ENCODE results near the gene NF1. TPM values are rescaled to one million over a fixed set of nuclear protein-coding genes. Genes with fewer than 3 reads are reported as not detected.
A peak's percentile ranks its signal among the peaks of the same experiment; 100 is the strongest.
"Not testable (repeated sequence)": the region's sequence is repeated elsewhere in the genome, so short reads cannot be mapped to it uniquely, and the experiment has no call there.

Gene NF1
- polyA plus RNA-seq, 2 of the 4 experiments (the other 2 are of a cell fraction): 15.9 to 73.2 TPM

DNA sequence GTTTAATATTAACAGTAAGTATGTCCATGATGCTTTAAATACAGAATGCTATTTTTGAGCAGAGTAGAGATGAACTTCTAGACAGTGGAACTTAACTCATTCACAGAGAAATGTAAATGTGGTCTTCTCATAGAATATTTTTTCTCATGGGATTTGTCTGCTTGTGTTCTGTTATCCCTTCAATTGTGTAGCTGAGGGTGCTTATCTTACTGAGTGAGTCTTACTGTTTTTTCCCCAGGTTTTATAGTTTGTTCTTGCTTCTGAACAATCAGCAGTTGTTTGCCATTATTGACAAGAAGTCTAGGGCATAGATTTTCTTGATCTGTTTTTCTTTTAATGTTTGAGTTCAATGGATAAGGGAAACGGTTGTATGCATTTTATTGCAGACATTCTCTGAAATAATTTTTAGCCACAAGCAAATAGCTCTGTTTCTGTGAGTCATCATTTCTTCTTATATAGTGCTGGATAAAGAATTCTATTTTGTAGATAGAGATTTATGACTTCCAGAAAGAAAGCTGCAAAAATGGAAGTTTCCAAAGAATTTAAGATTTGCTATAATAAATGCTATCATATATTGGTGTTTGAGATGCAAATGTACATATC, 60.5 kb downstream of the NF1 start:
- TF ChIP-seq RCOR1 (IDR thresholded peaks at IDR 0.05; ENCODE audit: low read depth, low read length) (no peak), FOSL2 (IDR thresholded peaks at IDR 0.05) (no peak), FOSL2 (CRISPR knock-in tag; IDR thresholded peaks at IDR 0.05) (peak; percentile 19; the same call in 1 of the 2 replicates)
- H3K4me1 ChIP-seq: peaks cover 18% of the 10 kb centered on the region
- peaks cover 12% of the 10 kb centered on the region; the same call in 2 of the 3 replicates for H3K9me3 ChIP-seq
- POLR2A ChIA-PET: no interaction called here
- 44% methylated on average over 1 of the region's 1 CpG for WGBS (ENCODE audit: missing lambda C conversion rate)
- FAIRE-seq (peak; percentile 46), ATAC-seq (no peak; a peak in 1 of 6 replicates), DNase-seq (ENCODE audit: low read depth in 1 of 2, low spot score in 1 of 2) (no peak)
- H3K27ac ChIP-seq: no peak overlapping the region
- H3K4me2 ChIP-seq: peak overlapping the region; percentile 16; the same call in 1 of the 3 replicates
- H3K4me3 ChIP-seq: no peak overlapping the region
- CTCF ChIA-PET: interaction anchor here (1.2 to 1.7 kb wide), 2 partner anchors 9 to 99 kb away, joined by 4 to 5 read pairs; no protein-coding TSS in a partner anchor

DNA sequence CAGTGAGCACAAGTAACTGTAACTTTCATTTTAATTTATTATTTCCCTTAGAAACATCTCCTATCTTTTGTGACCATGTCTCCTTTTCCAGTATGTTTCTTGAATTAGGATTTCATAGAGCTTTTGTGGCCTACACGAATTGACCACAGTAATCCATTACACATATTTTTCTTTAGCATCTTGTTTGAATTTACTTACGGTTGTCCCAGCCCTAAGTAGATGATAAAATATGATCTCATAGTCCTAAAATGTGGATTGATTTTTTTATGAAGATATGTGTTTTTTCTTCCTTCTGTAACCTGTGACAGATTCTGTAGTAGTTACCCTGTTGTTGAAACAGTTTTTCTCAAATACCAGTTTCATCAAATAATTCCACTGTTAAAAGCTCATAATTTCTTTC, 61.5 kb downstream of the NF1 start:
- WGBS (ENCODE audit: missing lambda C conversion rate): 82% methylated on average over 2 of the region's 2 CpGs
- DNase-seq (ENCODE audit: low read depth in 1 of 2, low spot score in 1 of 2): no peak
- no peak for ATAC-seq
- POLR2A ChIA-PET: no interaction called here
- H3K4me2 ChIP-seq: no peak overlapping the region
- peaks cover 10% of the 10 kb centered on the region; the same call in 2 of the 3 replicates for H3K9me3 ChIP-seq
- FAIRE-seq: no peak
- CTCF ChIA-PET: interaction anchor here (1.7 kb wide), 1 partner anchor 10 kb away, joined by 5 read pairs; no protein-coding TSS in a partner anchor
- H3K4me1 ChIP-seq: peaks cover 18% of the 10 kb centered on the region
- no peak for TF ChIP-seq TP53 (CRISPR knock-in tag; IDR thresholded peaks at IDR 0.05)
- TF ChIP-seq, protein P1, sequence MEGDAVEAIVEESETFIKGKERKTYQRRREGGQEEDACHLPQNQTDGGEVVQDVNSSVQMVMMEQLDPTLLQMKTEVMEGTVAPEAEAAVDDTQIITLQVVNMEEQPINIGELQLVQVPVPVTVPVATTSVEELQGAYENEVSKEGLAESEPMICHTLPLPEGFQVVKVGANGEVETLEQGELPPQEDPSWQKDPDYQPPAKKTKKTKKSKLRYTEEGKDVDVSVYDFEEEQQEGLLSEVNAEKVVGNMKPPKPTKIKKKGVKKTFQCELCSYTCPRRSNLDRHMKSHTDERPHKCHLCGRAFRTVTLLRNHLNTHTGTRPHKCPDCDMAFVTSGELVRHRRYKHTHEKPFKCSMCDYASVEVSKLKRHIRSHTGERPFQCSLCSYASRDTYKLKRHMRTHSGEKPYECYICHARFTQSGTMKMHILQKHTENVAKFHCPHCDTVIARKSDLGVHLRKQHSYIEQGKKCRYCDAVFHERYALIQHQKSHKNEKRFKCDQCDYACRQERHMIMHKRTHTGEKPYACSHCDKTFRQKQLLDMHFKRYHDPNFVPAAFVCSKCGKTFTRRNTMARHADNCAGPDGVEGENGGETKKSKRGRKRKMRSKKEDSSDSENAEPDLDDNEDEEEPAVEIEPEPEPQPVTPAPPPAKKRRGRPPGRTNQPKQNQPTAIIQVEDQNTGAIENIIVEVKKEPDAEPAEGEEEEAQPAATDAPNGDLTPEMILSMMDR (IDR thresholded peaks at IDR 0.05): no peak
- TF ChIP-seq EHMT2 (IDR thresholded peaks at IDR 0.05; ENCODE audit: low read depth): no peak
- TF ChIP-seq POLR2A (IDR thresholded peaks at IDR 0.05; ENCODE audit: low read length): no peak
- TF ChIP-seq EP300 (IDR thresholded peaks at IDR 0.05): no peak
- no peak for TF ChIP-seq FOSB (CRISPR knock-in tag; IDR thresholded peaks at IDR 0.05)
- TF ChIP-seq, protein P2, sequence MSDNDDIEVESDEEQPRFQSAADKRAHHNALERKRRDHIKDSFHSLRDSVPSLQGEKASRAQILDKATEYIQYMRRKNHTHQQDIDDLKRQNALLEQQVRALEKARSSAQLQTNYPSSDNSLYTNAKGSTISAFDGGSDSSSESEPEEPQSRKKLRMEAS (IDR thresholded peaks at IDR 0.05): no peak
- no peak for TF ChIP-seq RAD21 (conservative IDR thresholded peaks at IDR 0.05 in 1 of 2, IDR thresholded peaks at IDR 0.05 in 1 of 2)
- TF ChIP-seq HEYL (CRISPR knock-in tag; IDR thresholded peaks at IDR 0.05): no peak
- no peak for TF ChIP-seq NFE2L2 (conservative IDR thresholded peaks at IDR 0.05; ENCODE audit: low read length)
- TF ChIP-seq KDM5A (IDR thresholded peaks at IDR 0.05): no peak
- H3K27ac ChIP-seq: no peak overlapping the region
- H3K4me3 ChIP-seq: no peak overlapping the region

DNA sequence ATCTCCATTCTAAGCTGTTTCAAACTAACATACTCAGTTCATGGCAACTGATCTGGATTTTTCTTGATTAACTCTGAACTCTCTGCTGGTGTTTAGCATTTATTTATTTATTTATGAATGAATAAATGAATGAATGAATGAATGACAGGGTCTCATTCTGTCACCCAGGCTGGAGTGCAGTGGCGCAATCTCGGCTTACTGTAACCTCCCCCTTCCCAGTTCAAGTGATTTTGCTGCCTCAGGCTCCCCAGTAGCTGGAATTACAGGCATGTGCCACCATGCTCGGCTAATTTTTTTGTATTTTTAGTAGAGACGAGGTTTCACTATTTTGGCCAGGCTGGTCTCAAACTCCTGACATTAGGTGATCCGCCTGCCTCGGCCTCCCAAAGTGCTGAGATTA, 62.1 kb downstream of the NF1 start:
- H3K4me3 ChIP-seq; CTCF ChIA-PET; DNase-seq (ENCODE audit: low read depth in 1 of 2, low spot score in 1 of 2); POLR2A ChIA-PET; H3K4me2 ChIP-seq; H3K9me3 ChIP-seq; ATAC-seq; FAIRE-seq; H3K27ac ChIP-seq: not testable (repeated sequence)
- 95% methylated on average over 6 of the region's 6 CpGs for WGBS (ENCODE audit: missing lambda C conversion rate)
- peaks cover 18% of the 10 kb centered on the region for H3K4me1 ChIP-seq

DNA sequence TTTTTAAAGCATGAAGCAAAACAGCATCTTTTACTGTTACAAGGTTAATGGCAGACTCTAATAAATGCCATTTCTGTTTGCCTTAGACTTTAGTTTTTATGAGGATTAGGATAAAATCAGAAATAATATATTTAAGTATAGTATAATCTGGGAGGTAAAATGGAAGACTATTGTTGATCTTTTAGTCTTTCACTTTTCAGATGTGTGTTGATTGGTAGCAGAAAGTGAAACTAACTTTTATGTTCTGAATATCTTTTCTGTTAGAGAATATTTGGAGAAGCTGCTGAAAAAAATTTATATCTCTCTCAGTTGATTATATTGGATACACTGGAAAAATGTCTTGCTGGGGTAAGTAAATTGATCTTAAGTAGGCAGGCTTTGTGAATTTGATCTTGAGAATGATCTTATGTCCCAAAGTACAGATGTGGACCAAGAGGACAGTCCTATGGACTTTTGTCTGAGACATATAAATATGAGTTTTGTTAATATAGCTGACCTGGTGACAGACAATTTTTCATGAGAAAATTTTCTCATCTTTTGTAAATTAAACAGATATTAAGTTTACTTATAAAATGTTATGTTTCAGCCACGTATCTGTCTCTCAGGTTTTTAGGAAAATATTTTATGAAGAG, 64.1 kb downstream of the NF1 start:
- POLR2A ChIA-PET: no interaction called here
- CTCF ChIA-PET: interaction anchor here (1.0 to 1.8 kb wide), 2 partner anchors 9 to 54 kb away, joined by 3 to 4 read pairs; no protein-coding TSS in a partner anchor
- H3K27ac ChIP-seq: no peak overlapping the region
- DNase-seq (ENCODE audit: low read depth in 1 of 2, low spot score in 1 of 2): no peak
- H3K4me1 ChIP-seq: peaks cover 18% of the 10 kb centered on the region
- H3K9me3 ChIP-seq: no peaks in the 10 kb centered on the region
- no peak overlapping the region; the same call in 2 of the 3 replicates for H3K4me2 ChIP-seq
- peak; percentile 84 for FAIRE-seq
- H3K4me3 ChIP-seq: no peak overlapping the region
- no peak for ATAC-seq
- 90% methylated on average over 1 of the region's 1 CpG for WGBS (ENCODE audit: missing lambda C conversion rate)
- TF ChIP-seq RFX5 (IDR thresholded peaks at IDR 0.05) (no peak), NFE2L2 (conservative IDR thresholded peaks at IDR 0.05; ENCODE audit: low read length) (no peak), EHF (CRISPR knock-in tag; IDR thresholded peaks at IDR 0.05) (no peak), FOXS1 (CRISPR knock-in tag; IDR thresholded peaks at IDR 0.05) (no peak), FOSL2 (IDR thresholded peaks at IDR 0.05) (no peak), FOSL2 (CRISPR knock-in tag; IDR thresholded peaks at IDR 0.05) (no peak)
- TF ChIP-seq, protein P1 (IDR thresholded peaks at IDR 0.05): no peak
